Esophagus squamous epithelium (tissue), 4 donors: ENCODE data around the gene ST3GAL5.

Experiments
- POLR2A ChIP-seq, 4 donors: fragments of 450-650 bp; IDR thresholded peaks; one replicate each; pipeline ENCODE4 v1.6.1; 2017; ENCODE audit warnings: antibody characterized with exemption in 4 of 4, mild to moderate bottlenecking in 4 of 4, moderate library complexity in 3 of 4
- TF ChIP-seq, protein P1 (sequence below), 6 experiments: fragments of 450-650 bp in 4 of 6; fragments of 200-600 bp in 2 of 6; sonication (generic) in 2 of 6; IDR thresholded peaks; one replicate each; pipeline ENCODE4 v1.5.1; 2016 to 2019; ENCODE audit warnings: antibody characterized with exemption in 6 of 6, mild to moderate bottlenecking in 4 of 6, moderate library complexity in 4 of 6

GRCh38 chr2:85920810-85921545 lies 32.2 kb upstream of the ST3GAL5 start:
- TF ChIP-seq, protein P1, sequence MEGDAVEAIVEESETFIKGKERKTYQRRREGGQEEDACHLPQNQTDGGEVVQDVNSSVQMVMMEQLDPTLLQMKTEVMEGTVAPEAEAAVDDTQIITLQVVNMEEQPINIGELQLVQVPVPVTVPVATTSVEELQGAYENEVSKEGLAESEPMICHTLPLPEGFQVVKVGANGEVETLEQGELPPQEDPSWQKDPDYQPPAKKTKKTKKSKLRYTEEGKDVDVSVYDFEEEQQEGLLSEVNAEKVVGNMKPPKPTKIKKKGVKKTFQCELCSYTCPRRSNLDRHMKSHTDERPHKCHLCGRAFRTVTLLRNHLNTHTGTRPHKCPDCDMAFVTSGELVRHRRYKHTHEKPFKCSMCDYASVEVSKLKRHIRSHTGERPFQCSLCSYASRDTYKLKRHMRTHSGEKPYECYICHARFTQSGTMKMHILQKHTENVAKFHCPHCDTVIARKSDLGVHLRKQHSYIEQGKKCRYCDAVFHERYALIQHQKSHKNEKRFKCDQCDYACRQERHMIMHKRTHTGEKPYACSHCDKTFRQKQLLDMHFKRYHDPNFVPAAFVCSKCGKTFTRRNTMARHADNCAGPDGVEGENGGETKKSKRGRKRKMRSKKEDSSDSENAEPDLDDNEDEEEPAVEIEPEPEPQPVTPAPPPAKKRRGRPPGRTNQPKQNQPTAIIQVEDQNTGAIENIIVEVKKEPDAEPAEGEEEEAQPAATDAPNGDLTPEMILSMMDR (IDR thresholded peaks at IDR 0.05), result no peak
- no peak for TF ChIP-seq POLR2A (IDR thresholded peaks at IDR 0.05)
